Nephron (organoid): Measurements from ENCODE around the gene CD44.

Source experiments
- H3K27ac Mint-ChIP-seq, 3 experiments: 2 replicates each; pipeline ENCODE4 v1.8.0; 2020; ENCODE audit warnings: mixed read lengths in 3 of 3, mild to moderate bottlenecking in 2 of 3, moderate library complexity in 1 of 3
- H3K27me3 Mint-ChIP-seq: 2 replicates; pipeline ENCODE4 v1.8.0; 2021; ENCODE audit warnings: low read depth, mild to moderate bottlenecking, moderate library complexity, mixed read lengths
- H3K36me3 Mint-ChIP-seq: 2 replicates; pipeline ENCODE4 v1.8.0; 2020; ENCODE audit warnings: low read depth, mixed read lengths
- H3K4me1 Mint-ChIP-seq: 2 replicates; pipeline ENCODE4 v1.8.0; 2020; ENCODE audit warnings: mixed read lengths
- H3K4me3 Mint-ChIP-seq, 3 experiments: 2 replicates each; pipeline ENCODE4 v1.8.0; 2020; ENCODE audit warnings: mild to moderate bottlenecking in 3 of 3, mixed read lengths in 3 of 3, moderate library complexity in 2 of 3
- H3K9me3 Mint-ChIP-seq: 2 replicates; pipeline ENCODE4 v1.8.0; 2020; ENCODE audit warnings: mixed read lengths
- TF ChIP-seq, protein P1 (sequence below), 3 experiments: fragments of 200-600 bp; sonication (generic); IDR thresholded peaks; one replicate each; pipeline ENCODE4 v1.5.0; 2021; ENCODE audit warnings: antibody characterized with exemption in 3 of 3; ENCODE audit not compliant: unreplicated experiment in 3 of 3

Gene CD44

DNA sequence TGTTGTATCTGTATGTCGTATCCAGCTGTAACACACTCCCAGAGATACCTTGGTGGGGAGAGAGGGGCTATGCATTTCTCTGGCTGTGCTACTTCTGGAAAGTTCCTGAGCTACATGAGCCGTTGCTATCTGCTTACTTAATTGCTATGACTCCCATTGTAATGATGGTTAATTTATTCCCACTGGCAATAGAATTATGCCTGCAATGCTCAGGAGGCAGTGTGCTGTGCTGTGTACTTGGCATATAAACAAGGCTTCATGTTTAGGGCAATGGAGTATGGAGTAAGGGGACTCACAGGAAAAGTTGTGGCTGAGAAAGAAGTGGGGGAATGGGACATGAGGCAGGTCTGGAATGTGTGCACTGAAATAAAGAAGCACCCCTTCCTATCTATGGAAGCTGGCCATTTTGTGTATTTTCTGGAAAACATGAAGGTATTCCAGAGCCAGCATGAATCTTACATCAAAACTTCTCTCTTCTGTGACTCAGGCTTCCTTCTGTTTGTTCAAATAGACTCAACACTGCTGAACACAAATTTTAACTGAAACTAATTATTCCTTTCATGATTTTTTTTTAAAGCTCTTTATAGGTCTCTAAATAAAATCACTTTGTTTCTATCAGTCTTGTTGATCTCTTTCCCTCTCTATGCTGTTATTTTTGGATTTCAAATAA is 40.6 kb downstream of the CD44 start:
- H3K9me3 Mint-ChIP-seq, result no peaks in the 10 kb centered on the region
- H3K27ac Mint-ChIP-seq, result peak overlapping the region in 2 of 3 experiments; percentile 43 to 63
- TF ChIP-seq, protein P1, sequence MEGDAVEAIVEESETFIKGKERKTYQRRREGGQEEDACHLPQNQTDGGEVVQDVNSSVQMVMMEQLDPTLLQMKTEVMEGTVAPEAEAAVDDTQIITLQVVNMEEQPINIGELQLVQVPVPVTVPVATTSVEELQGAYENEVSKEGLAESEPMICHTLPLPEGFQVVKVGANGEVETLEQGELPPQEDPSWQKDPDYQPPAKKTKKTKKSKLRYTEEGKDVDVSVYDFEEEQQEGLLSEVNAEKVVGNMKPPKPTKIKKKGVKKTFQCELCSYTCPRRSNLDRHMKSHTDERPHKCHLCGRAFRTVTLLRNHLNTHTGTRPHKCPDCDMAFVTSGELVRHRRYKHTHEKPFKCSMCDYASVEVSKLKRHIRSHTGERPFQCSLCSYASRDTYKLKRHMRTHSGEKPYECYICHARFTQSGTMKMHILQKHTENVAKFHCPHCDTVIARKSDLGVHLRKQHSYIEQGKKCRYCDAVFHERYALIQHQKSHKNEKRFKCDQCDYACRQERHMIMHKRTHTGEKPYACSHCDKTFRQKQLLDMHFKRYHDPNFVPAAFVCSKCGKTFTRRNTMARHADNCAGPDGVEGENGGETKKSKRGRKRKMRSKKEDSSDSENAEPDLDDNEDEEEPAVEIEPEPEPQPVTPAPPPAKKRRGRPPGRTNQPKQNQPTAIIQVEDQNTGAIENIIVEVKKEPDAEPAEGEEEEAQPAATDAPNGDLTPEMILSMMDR (IDR thresholded peaks at IDR 0.05; ENCODE audit: unreplicated experiment in 3 of 3), result no peak
- H3K27me3 Mint-ChIP-seq, result no peaks in the 10 kb centered on the region
- peaks cover 52% of the 10 kb centered on the region for H3K4me1 Mint-ChIP-seq
- no peak overlapping the region for H3K4me3 Mint-ChIP-seq
- no peaks in the 10 kb centered on the region for H3K36me3 Mint-ChIP-seq

- no peaks in the 10 kb centered on the region for H3K36me3 Mint-ChIP-seq
- H3K27ac Mint-ChIP-seq, result peak overlapping the region in 2 of 3 experiments; percentile 43 to 63
- H3K27me3 Mint-ChIP-seq, result peaks cover under 1% of the 10 kb centered on the region
- TF ChIP-seq, protein P1 (IDR thresholded peaks at IDR 0.05; ENCODE audit: unreplicated experiment in 3 of 3), result no peak
- no peak overlapping the region for H3K4me3 Mint-ChIP-seq
- peaks cover 49% of the 10 kb centered on the region for H3K4me1 Mint-ChIP-seq
- H3K9me3 Mint-ChIP-seq, result no peaks in the 10 kb centered on the region
Observed at GRCh38 chr11:35180317-35181233, 41.6 kb downstream of the CD44 start.

- peaks cover 48% of the 10 kb centered on the region for H3K4me1 Mint-ChIP-seq
- TF ChIP-seq, protein P1 (IDR thresholded peaks at IDR 0.05; ENCODE audit: unreplicated experiment in 3 of 3), result no peak
- H3K27me3 Mint-ChIP-seq, result peaks cover 4% of the 10 kb centered on the region
- H3K9me3 Mint-ChIP-seq, result no peaks in the 10 kb centered on the region
- no peaks in the 10 kb centered on the region for H3K36me3 Mint-ChIP-seq
- no peak overlapping the region for H3K4me3 Mint-ChIP-seq
- peak overlapping the region in 1 of 3 experiments; percentile 21 for H3K27ac Mint-ChIP-seq
Observed at GRCh38 chr11:35182317-35182939, 43.5 kb downstream of the CD44 start.

- Mint-ChIP-seq H3K4me3 (no peak overlapping the region), H3K9me3 (no peaks in the 10 kb centered on the region), H3K27me3 (peaks cover 9% of the 10 kb centered on the region), H3K36me3 (no peaks in the 10 kb centered on the region), H3K27ac (peak overlapping the region in 2 of 3 experiments; percentile 21 to 42), H3K4me1 (peaks cover 44% of the 10 kb centered on the region)
- TF ChIP-seq, protein P1 (IDR thresholded peaks at IDR 0.05; ENCODE audit: unreplicated experiment in 3 of 3), result no peak
Observed at GRCh38 chr11:35183326-35183925, 44.5 kb downstream of the CD44 start.

DNA sequence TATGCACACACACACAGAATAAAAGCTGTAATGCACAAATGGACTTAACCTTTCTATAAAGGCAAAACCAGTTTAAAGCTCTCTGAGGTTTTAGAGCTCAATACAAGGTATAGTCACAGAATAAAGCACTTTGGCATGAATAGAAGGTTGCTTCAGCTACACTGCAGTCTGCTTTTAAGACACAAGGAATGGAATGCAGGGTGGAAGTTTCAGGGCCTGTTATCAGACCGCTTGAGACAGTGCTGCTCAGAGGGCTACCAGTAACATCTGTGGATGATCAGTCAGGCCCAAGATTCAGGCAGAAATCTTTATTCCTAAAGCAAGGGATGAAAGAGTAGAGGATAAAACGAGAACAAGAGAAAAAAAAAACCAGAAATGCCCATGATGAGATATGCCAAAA is 46.7 kb downstream of the CD44 start:
- Mint-ChIP-seq H3K36me3 (no peaks in the 10 kb centered on the region), H3K9me3 (no peaks in the 10 kb centered on the region), H3K4me3 (no peak overlapping the region), H3K27ac (peak overlapping the region in 2 of 3 experiments; percentile 13 to 43), H3K4me1 (peaks cover 33% of the 10 kb centered on the region), H3K27me3 (peaks cover 9% of the 10 kb centered on the region)
- TF ChIP-seq, protein P1 (IDR thresholded peaks at IDR 0.05; ENCODE audit: unreplicated experiment in 3 of 3), result no peak
